ENCODE measurements around the gene MIS18A.
"Not testable (repeated sequence)": the region's sequence is repeated elsewhere in the genome, so short reads cannot be mapped to it uniquely, and the experiment has no call there.

The MIS18A gene

GRCh38 chr21:32306021-32306780, 27.4 kb upstream of the MIS18A start:
- in situ Hi-C loops (cut with MboI; ENCODE audit: low sequenced_read_pairs) = no loop called here

- in situ Hi-C loops (cut with MboI; ENCODE audit: low sequenced_read_pairs) = no loop called here
These were observed 26.1 kb upstream of the MIS18A start for GRCh38 chr21:32304998-32305397.

- in situ Hi-C loops (cut with MboI; ENCODE audit: low sequenced_read_pairs) = no loop called here
These were observed 24.5 kb upstream of the MIS18A start for GRCh38 chr21:32303385-32303784.

- in situ Hi-C loops (cut with MboI; ENCODE audit: low sequenced_read_pairs) = no loop called here
These were observed 23.7 kb upstream of the MIS18A start for GRCh38 chr21:32302560-32302959.

- in situ Hi-C loops (cut with MboI; ENCODE audit: low sequenced_read_pairs) = no loop called here
These were observed 22.7 kb upstream of the MIS18A start for GRCh38 chr21:32301596-32301995.

GRCh38 chr21:32300117-32300681, 21.4 kb upstream of the MIS18A start:
- in situ Hi-C loops (cut with MboI; ENCODE audit: low sequenced_read_pairs) = no loop called here

GRCh38 chr21:32299695-32300094, 20.8 kb upstream of the MIS18A start:
- in situ Hi-C loops (cut with MboI; ENCODE audit: low sequenced_read_pairs) = no loop called here

- in situ Hi-C loops (cut with MboI; ENCODE audit: low sequenced_read_pairs) = no loop called here
These were observed 19.8 kb upstream of the MIS18A start, which contains the start of gene MRAP for GRCh38 chr21:32298658-32299081. MRAP (plus strand) TSS chr21:32298855; CDS start chr21:32298972, 117 bp downstream.

- in situ Hi-C loops (cut with MboI; ENCODE audit: low sequenced_read_pairs) = no loop called here
These were observed 19.3 kb upstream of the MIS18A start for GRCh38 chr21:32298148-32298559.

- in situ Hi-C loops (cut with MboI; ENCODE audit: low sequenced_read_pairs) = no loop called here
These were observed 18.6 kb upstream of the MIS18A start for GRCh38 chr21:32297449-32297848.

GRCh38 chr21:32285476-32285875, 6.6 kb upstream of the MIS18A start:
- in situ Hi-C loops (cut with MboI; ENCODE audit: low sequenced_read_pairs) = no loop called here

GRCh38 chr21:32282992-32283391, 4.1 kb upstream of the MIS18A start:
- in situ Hi-C loops (cut with MboI; ENCODE audit: low sequenced_read_pairs) = no loop called here

GRCh38 chr21:32281531-32281930, 2.7 kb upstream of the MIS18A start:
- in situ Hi-C loops (cut with MboI; ENCODE audit: low sequenced_read_pairs) = no loop called here

GRCh38 chr21:32279377-32279680, 480 bp upstream of the MIS18A start:
- in situ Hi-C loops (cut with MboI; ENCODE audit: low sequenced_read_pairs) = no loop called here

- in situ Hi-C loops (cut with MboI; ENCODE audit: low sequenced_read_pairs) = no loop called here
These were observed 746 bp downstream of the MIS18A start for GRCh38 chr21:32278103-32278502.

GRCh38 chr21:32276671-32277070, 2.2 kb downstream of the MIS18A start:
- in situ Hi-C loops (cut with MboI; ENCODE audit: low sequenced_read_pairs) = no loop called here

GRCh38 chr21:32270748-32271147, 8.1 kb downstream of the MIS18A start:
- in situ Hi-C loops (cut with MboI; ENCODE audit: low sequenced_read_pairs) = no loop called here

GRCh38 chr21:32265321-32265720, 13.5 kb downstream of the MIS18A start:
- in situ Hi-C loops (cut with MboI; ENCODE audit: low sequenced_read_pairs) = not testable (repeated sequence)

- in situ Hi-C loops (cut with MboI; ENCODE audit: low sequenced_read_pairs) = no loop called here
These were observed 16.9 kb downstream of the MIS18A start for GRCh38 chr21:32261929-32262328.

GRCh38 chr21:32260130-32260529, 18.7 kb downstream of the MIS18A start:
- in situ Hi-C loops (cut with MboI; ENCODE audit: low sequenced_read_pairs) = no loop called here

- in situ Hi-C loops (cut with MboI; ENCODE audit: low sequenced_read_pairs) = not testable (repeated sequence)
These were observed 20.1 kb downstream of the MIS18A start for GRCh38 chr21:32258786-32259048.

GRCh38 chr21:32257962-32258785, 20.7 kb downstream of the MIS18A start:
- in situ Hi-C loops (cut with MboI; ENCODE audit: low sequenced_read_pairs) = no loop called here

Measured in HL-60/S4 (cell line).